Stimulated activated naive CD8-positive, alpha-beta T cell treated with anti-CD3 and anti-CD28 coated beads, Interleukin-15, Interleukin-2, amounts not matched to agents 100 ng/mL and 50 ng/mL, for 24 hours (primary cell): ENCODE measurements around the gene LYZ.
A peak's percentile ranks its signal among the peaks of the same experiment; 100 is the strongest.

Experiments used
- H3K27ac Mint-ChIP-seq: one replicate; pipeline ENCODE4 v1.8.0; 2021; ENCODE audit warnings: mild to moderate bottlenecking, mixed read lengths
- H3K27me3 Mint-ChIP-seq: one replicate; pipeline ENCODE4 v1.8.0; 2021; ENCODE audit warnings: mixed read lengths
- H3K36me3 Mint-ChIP-seq: one replicate; pipeline ENCODE4 v1.8.0; 2021; ENCODE audit warnings: low read depth, mixed read lengths
- H3K4me1 Mint-ChIP-seq: one replicate; pipeline ENCODE4 v1.8.0; 2021; ENCODE audit warnings: low read depth, mixed read lengths
- H3K4me3 Mint-ChIP-seq: one replicate; pipeline ENCODE4 v1.8.0; 2021; ENCODE audit warnings: mild to moderate bottlenecking, mixed read lengths
- H3K9me3 Mint-ChIP-seq: one replicate; pipeline ENCODE4 v1.8.0; 2021; ENCODE audit warnings: mixed read lengths

The LYZ gene

DNA sequence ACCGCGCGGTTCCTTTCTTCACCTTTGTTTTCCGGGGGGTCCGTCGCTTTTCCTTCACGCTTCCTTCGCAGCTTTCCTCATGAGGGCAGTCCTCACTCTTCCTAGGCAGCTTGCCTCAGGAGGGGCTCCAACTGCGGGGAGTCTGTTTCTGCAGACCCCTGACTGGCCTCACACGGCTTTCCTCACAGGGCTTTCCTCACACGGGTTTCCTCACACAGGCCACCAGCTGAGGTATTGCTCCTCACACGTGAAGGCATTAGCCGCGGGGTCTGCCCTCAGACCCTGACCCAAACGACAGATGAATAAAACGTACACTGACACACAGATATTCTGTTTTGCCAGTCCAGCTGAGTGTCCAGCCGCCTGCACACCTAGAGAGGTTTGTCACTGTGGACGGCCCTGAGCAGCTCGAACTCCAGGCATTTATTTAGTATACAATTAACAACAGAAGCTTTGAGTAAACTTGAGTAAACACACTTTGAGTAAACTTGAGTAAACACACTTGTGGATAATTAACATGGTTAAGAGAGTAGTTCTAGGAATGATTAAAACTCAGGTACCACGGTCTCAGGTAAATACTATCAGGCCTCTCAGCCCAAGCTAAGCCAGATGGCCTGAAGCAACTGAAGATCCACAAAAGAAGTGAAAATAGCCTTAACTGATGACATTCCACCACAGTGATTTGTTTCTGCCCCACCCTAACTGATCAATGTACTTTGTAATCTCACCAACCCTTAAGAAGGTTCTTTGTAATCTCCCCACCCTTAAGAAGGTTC lies 16.1 kb upstream of the LYZ start:
- H3K36me3 Mint-ChIP-seq, result no peaks in the 10 kb centered on the region
- H3K27ac Mint-ChIP-seq, result peak overlapping the region; percentile 46

DNA sequence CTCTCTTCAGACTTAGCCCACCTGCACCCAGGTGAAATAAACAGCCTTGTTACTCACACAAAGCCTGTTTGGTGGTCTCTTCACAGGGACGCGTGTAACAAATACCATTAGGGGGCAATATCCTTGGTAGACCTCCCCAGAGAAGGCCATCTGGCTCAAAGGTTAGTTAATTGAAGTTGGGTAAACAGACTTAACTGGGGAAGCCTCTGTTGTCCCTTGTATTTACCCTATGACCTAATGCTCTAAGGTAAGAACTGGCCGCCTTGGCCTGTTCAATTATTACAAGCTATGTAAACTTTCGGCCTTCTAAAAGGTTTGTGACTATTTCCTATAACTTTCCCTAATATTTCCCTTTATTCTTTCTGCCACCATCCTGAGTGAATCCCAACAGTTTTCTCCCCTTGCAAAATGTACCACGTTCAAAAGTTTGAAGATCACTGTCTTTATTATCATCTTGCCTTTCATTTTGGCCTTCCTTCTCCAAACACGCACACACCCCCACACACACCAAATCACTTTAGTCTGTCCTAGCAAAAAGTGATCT lies 15.3 kb upstream of the LYZ start:
- Mint-ChIP-seq H3K4me1 (peaks cover 54% of the 10 kb centered on the region), H3K9me3 (no peaks in the 10 kb centered on the region), H3K27me3 (no peaks in the 10 kb centered on the region), H3K4me3 (peak overlapping the region; percentile 7), H3K36me3 (no peaks in the 10 kb centered on the region), H3K27ac (no peak overlapping the region)

More for the DNA sequence above, 16.1 kb upstream of the LYZ start:
- no peaks in the 10 kb centered on the region for H3K27me3 Mint-ChIP-seq
- H3K4me1 Mint-ChIP-seq, result peaks cover 53% of the 10 kb centered on the region
- H3K9me3 Mint-ChIP-seq, result no peaks in the 10 kb centered on the region
- H3K4me3 Mint-ChIP-seq, result peak overlapping the region; percentile 86

DNA sequence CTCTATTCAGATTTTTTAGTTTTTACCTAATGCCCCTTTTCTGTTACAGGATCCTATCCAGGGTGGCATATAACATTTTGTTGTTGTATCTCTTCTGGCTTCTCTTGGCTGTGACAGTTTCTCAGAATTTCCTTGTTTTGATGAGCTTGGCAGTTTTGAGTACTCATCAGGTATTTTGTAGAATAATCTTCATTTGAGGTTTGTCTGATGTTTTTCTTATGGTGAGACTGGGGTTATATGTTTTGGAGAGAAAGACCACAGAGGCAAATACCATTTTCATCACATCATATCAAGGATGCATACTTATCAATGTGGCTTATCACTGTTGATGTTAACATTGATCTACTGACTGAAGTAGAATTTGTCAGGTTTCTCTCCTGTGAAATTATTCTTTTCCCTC lies 14.0 kb upstream of the LYZ start:
- no peak overlapping the region for H3K27ac Mint-ChIP-seq
- H3K36me3 Mint-ChIP-seq, result no peaks in the 10 kb centered on the region
- no peaks in the 10 kb centered on the region for H3K27me3 Mint-ChIP-seq
- H3K9me3 Mint-ChIP-seq, result no peaks in the 10 kb centered on the region
- H3K4me1 Mint-ChIP-seq, result peaks cover 50% of the 10 kb centered on the region
- no peak overlapping the region for H3K4me3 Mint-ChIP-seq

DNA sequence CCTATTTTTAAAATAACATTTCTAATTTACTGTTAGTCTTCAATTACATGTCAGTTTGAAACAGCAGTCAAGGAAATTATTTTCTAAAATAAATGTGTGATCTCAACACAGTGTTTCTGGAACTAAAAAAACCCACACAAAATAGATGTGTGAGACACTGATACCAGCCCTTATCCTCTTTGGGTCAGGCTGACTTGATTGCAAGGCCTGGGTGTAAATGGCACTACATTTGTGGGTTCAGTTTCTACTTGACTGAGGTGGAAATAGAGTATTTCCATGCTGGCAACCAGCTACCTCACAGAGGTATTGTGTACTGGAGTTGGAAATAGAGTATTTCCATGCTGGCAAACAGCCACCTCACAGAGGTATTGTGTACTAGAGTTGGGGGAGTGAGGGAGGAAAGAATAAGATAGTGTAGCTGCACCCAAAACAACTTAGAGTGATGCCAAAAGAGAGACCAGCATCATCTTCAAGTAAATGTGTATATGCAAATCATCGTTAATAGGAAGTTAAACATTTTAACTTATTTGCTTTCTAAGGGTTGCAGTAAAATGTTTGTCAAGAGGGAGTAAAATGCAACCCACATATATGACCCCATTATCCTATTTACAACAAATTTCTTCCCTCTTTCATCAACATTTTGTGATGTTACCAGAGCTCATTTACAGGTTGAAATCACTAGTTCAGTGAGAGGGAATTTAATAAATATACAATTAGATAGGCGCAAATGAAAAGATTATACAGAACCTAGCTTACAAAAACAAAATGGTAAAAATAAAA lies 10.7 kb upstream of the LYZ start:
- peaks cover 25% of the 10 kb centered on the region for H3K4me1 Mint-ChIP-seq
- no peaks in the 10 kb centered on the region for H3K36me3 Mint-ChIP-seq
- H3K27ac Mint-ChIP-seq, result no peak overlapping the region
- H3K27me3 Mint-ChIP-seq, result no peaks in the 10 kb centered on the region
- H3K4me3 Mint-ChIP-seq, result no peak overlapping the region
- H3K9me3 Mint-ChIP-seq, result no peaks in the 10 kb centered on the region

DNA sequence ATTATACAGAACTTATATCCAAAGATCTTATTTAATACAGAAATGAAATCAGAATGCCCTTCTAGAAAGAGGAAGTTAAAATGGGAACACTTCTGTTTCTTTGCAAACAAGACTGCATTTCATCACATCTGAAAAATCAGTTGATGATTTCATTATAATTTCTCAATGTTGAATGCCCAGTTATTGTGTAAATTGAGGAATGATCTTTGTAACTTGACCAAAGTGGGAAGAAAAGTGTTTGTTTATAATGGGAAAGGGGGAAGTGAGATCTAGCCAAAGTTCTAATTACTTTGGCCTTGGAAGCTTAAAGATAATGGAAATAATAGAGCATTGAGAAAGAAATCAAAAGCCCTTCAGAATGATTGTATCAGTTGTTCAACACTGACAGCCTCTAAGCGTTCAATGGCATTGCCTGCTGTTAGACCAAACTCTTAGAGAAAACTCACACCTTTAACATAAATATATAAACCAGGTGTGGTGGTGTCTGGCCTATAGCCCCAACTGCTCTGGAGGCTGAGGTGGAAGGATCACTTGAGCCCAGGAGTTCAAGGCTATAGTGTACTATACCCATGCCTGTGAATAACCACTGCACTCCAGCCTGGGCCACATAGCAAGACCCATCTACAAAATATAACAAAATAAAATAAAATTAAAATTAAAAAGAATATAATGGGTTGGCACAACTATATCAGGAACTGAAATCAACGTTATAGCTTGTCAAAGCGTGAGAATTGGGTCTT lies 9.9 kb upstream of the LYZ start:
- Mint-ChIP-seq H3K9me3 (no peaks in the 10 kb centered on the region), H3K4me1 (peaks cover 19% of the 10 kb centered on the region), H3K4me3 (no peak overlapping the region), H3K36me3 (no peaks in the 10 kb centered on the region), H3K27ac (no peak overlapping the region), H3K27me3 (no peaks in the 10 kb centered on the region)

DNA sequence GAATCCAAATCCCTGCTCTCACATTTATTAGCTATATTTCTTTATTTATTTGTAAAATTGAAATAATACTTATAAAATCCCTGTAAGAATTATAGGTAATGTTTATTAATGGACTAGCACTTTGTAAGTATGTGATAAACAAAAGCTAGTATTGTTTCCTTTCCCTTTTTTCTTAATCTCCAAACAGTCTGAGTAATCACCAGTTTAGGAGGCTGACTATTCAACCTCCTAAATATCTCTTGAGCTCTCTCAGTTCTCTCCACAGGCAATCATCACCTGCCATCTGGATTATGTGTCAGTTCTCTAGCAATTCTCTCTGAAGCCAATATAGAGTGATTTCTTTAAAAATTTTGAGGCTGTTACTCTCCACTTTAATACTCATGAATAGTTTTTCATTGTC lies 9.2 kb upstream of the LYZ start:
- peaks cover 15% of the 10 kb centered on the region for H3K4me1 Mint-ChIP-seq
- H3K27me3 Mint-ChIP-seq, result no peaks in the 10 kb centered on the region
- no peaks in the 10 kb centered on the region for H3K9me3 Mint-ChIP-seq
- H3K27ac Mint-ChIP-seq, result no peak overlapping the region
- H3K36me3 Mint-ChIP-seq, result no peaks in the 10 kb centered on the region
- H3K4me3 Mint-ChIP-seq, result no peak overlapping the region

DNA sequence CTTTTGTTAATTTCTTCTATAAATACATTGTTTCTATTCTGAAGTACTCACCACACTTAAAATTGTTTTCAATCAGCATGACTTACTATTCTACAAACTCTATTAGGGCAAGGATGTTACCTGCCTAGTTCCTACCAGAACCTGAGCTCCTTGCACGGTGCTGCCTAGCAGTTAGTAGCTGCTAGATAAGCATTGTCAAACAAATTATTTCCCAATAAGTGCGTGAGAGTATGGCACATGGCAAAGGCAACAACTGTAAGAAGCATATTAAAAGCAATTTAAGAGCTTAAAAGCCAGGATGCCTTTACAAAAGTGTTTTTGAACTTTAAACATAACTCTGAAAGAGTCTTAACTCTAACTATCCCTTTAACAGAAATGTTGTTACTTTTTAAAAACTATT lies 8.2 kb upstream of the LYZ start:
- H3K27ac Mint-ChIP-seq, result no peak overlapping the region
- H3K9me3 Mint-ChIP-seq, result no peaks in the 10 kb centered on the region
- H3K4me3 Mint-ChIP-seq, result no peak overlapping the region
- no peaks in the 10 kb centered on the region for H3K27me3 Mint-ChIP-seq
- peaks cover 10% of the 10 kb centered on the region for H3K4me1 Mint-ChIP-seq
- no peaks in the 10 kb centered on the region for H3K36me3 Mint-ChIP-seq

DNA sequence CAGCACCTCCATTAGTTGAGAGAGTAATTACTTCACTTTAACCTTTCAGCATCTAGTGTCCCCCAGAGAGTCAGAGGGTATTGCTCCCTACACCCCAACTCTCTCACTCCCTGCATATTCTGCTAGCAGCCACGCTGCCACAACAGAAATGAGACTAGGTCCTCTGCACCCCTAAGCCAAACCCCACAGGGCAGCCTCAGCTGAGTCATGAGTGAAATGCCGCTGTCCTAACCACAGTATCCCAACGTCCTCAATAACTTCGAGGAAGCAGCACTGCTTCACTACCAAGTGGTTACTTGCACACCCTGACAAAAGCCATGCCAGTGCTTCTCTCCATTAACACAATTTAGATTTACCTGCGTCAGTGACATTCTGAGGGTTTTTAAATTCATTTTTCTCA lies 6.9 kb upstream of the LYZ start:
- Mint-ChIP-seq H3K4me3 (no peak overlapping the region), H3K9me3 (no peaks in the 10 kb centered on the region), H3K27me3 (no peaks in the 10 kb centered on the region), H3K36me3 (no peaks in the 10 kb centered on the region), H3K4me1 (peaks cover 10% of the 10 kb centered on the region), H3K27ac (no peak overlapping the region)

DNA sequence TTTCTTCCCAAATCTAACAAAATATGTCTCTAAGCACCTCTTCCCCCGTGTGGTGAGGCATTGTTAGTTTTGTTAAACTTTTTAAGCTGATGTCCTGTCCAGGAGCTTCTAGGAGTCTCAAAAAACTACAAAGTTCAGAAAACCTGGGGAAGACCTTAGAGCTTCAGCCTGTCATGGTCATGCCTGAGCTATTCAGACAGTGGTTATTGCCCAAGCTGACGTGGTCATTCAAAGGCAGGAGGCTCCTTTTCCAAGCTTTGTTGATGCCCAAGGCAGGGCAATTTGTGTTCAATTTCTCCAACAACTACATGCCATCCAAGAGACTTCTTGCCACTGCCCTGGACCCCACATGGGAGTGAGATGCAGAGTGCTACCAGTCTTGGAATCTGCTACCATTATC lies 5.8 kb upstream of the LYZ start:
- Mint-ChIP-seq H3K27ac (no peak overlapping the region), H3K4me3 (no peak overlapping the region), H3K27me3 (no peaks in the 10 kb centered on the region), H3K36me3 (no peaks in the 10 kb centered on the region), H3K4me1 (peaks cover 6% of the 10 kb centered on the region), H3K9me3 (no peaks in the 10 kb centered on the region)

DNA sequence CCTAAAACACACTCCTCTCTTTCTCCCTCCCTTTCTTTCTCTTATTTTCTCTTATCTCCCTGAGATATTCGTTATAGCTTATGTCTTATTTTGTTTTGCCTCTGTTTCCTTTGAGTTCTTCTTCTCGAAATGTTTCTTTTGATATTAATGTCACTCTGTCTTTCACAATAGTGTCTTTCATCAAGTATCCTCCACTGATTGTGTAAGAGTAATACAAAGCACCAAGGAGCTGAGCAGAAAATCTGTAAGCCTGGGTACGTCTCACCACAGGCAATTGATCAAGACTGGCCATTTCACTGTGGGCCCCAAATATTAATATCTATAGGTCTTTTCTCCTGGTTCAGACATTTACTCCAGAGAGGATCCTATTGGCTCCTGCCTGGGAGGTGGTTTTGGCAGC lies 4.8 kb upstream of the LYZ start:
- Mint-ChIP-seq H3K4me1 (peaks cover 4% of the 10 kb centered on the region), H3K27me3 (no peaks in the 10 kb centered on the region), H3K27ac (no peak overlapping the region), H3K9me3 (no peaks in the 10 kb centered on the region), H3K4me3 (no peak overlapping the region), H3K36me3 (no peaks in the 10 kb centered on the region)

DNA sequence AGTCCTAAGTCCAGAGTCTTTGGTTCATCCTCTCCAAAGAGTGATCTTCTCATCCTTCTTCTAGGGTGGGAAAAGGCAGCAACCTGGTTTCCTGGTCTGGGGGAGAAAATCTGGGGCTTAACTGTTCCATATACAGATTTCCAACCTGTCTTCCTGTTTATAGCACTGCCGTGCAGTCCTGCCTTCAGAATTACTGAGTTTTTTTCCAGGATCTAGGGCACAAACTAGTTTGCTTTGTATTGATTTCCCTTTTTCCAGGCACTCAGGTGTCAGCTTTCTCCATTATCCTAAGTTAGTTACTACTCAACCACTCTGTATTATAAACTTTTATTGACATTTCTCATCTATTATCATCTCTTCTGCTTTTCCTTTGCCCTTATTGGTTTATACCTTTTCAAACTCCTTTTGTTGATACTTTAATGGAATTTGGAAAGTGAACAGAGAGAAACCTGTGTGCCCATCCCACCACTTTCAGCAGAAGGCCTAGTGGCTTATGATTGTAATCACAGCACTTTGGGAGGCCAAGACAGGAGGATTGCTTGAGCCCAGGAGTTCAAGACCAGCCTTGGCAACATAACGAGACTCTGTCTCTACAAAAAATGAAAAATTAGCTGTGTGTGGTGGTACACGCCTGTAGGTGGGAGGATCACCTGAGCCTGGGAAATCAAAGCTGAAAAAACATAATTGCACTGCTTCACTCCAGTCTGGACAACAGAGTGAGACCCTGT lies 4.1 kb upstream of the LYZ start:
- Mint-ChIP-seq H3K4me3 (no peak overlapping the region), H3K27ac (no peak overlapping the region), H3K4me1 (peaks cover 5% of the 10 kb centered on the region), H3K9me3 (no peaks in the 10 kb centered on the region), H3K36me3 (no peaks in the 10 kb centered on the region), H3K27me3 (no peaks in the 10 kb centered on the region)

DNA sequence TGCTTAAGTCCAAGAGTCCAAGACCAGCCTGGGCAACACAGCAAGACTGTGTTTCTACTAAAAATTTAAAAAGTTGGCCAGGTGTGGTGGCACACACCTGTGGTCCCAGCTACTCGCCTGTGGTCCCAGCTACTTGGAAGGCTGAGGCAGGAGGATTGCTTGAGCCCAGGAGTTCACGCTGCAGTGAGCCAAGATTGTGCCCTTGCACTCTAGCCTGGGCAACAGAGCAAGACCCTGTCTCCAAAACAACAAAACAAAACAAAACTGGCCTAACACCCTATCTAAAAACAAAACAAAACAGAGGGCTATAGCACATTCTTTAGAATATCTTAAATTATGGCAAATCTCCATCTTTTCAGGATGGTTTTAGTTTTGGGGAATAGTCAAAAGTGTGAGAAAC lies 3.1 kb upstream of the LYZ start:
- H3K4me1 Mint-ChIP-seq, result peaks cover 5% of the 10 kb centered on the region
- no peak overlapping the region for H3K4me3 Mint-ChIP-seq

DNA sequence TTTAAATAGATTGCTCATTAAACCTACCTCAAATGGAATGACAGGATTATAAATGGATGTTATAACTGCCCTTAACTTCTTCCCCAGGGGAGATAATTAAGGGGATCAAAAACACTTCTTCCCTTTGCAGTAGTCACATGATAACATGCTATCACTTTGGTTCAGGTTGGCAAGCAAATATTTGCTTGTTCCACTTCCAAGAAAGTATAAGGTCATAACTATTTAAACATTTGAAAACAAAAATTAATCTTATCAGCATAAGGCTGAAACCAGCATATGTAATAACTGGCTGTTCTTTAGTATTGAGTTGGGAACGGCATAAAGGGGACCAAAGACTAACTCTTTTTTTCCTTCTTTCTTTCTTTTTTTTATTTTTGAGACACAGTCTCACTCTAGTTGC lies 2.4 kb upstream of the LYZ start:
- Mint-ChIP-seq H3K4me3 (no peak overlapping the region), H3K27me3 (no peaks in the 10 kb centered on the region), H3K27ac (no peak overlapping the region), H3K9me3 (no peaks in the 10 kb centered on the region), H3K4me1 (peaks cover 5% of the 10 kb centered on the region), H3K36me3 (no peaks in the 10 kb centered on the region)

More for the DNA sequence above, 3.1 kb upstream of the LYZ start:
- H3K27me3 Mint-ChIP-seq, result no peaks in the 10 kb centered on the region
- H3K36me3 Mint-ChIP-seq, result no peaks in the 10 kb centered on the region
- H3K27ac Mint-ChIP-seq, result no peak overlapping the region
- no peaks in the 10 kb centered on the region for H3K9me3 Mint-ChIP-seq

DNA sequence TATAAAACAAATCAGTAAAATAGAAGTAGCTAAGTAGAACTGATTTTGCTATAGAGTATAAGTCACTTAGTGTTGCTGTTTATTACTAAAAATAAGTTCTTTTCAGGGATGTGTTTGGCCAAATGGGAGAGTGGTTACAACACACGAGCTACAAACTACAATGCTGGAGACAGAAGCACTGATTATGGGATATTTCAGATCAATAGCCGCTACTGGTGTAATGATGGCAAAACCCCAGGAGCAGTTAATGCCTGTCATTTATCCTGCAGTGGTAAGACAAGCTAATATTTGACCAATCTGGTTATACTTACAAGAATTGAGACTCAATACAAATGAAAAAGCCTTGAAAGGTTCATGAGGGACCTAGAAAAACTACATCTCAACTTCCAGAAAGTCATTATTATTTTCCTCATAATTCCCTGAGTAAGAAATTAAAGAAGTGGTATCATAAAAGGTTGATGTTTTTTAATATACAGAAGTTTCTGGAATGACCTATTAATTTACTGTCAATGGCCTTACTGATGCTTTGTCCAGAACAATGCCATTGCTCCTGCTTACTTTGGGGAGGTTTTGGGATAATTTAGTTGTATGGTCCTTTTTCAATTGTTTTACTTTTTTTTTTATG lies 1.9 kb downstream of the LYZ start:
- Mint-ChIP-seq H3K27me3 (no peaks in the 10 kb centered on the region), H3K27ac (no peak overlapping the region), H3K9me3 (no peaks in the 10 kb centered on the region), H3K4me1 (peaks cover 5% of the 10 kb centered on the region), H3K4me3 (no peak overlapping the region), H3K36me3 (no peaks in the 10 kb centered on the region)
